Measurements from ENCODE around the gene ARL4D. TPM values are rescaled to one million over a fixed set of nuclear protein-coding genes. Genes with fewer than 3 reads are reported as not detected.

The ARL4D gene
- total and polyA plus RNA-seq, 2 experiments from 2014 or later = 35.3 to 99.9 TPM

GRCh38 chr17:43411369-43411677, 12.5 kb downstream of the ARL4D start:
- Histone ChIP-seq H3K4me3 (no peak overlapping the region), H4K20me1 (ENCODE audit: insufficient read depth, poor library complexity, severe bottlenecking) (no peaks in the 10 kb centered on the region), H3K9me3 (ENCODE audit: low read depth) (no peaks in the 10 kb centered on the region), H3K36me3 (replicated peaks; ENCODE audit: insufficient read depth, low read depth) (no peaks in the 10 kb centered on the region), H3K27me3 (no peaks in the 10 kb centered on the region), H3K79me2 (no peaks in the 10 kb centered on the region), H3K27ac (no peak overlapping the region), H3K4me1 (ENCODE audit: insufficient read depth) (peaks cover 3% of the 10 kb centered on the region), H2AFZ (no peak overlapping the region), H3K9me2 (replicated peaks; ENCODE audit: insufficient read depth) (no peaks in the 10 kb centered on the region), H3K4me2 (no peak overlapping the region)
- TF ChIP-seq CTCF (IDR thresholded peaks at IDR 0.05; ENCODE audit: poor library complexity) = no peak
- TF ChIP-seq EZH2 (IDR thresholded peaks at IDR 0.05; ENCODE audit: borderline replicate concordance) = no peak
- DNase-seq (ENCODE audit: low spot score) = no peak

- no peaks in the 10 kb centered on the region for H3K79me2 ChIP-seq
- H3K9me2 ChIP-seq (replicated peaks; ENCODE audit: insufficient read depth) = no peaks in the 10 kb centered on the region
- 71% methylated on average over 6 of the region's 6 CpGs for WGBS (ENCODE audit: low lambda C conversion rate, missing lambda C conversion rate)
- no peaks in the 10 kb centered on the region for H3K9me3 ChIP-seq (ENCODE audit: low read depth)
- no peaks in the 10 kb centered on the region for H3K36me3 ChIP-seq (replicated peaks; ENCODE audit: insufficient read depth, low read depth)
- no peak overlapping the region for H3K4me3 ChIP-seq
- no peaks in the 10 kb centered on the region for H3K27me3 ChIP-seq
- peaks cover 4% of the 10 kb centered on the region for H3K4me1 ChIP-seq (ENCODE audit: insufficient read depth)
- DNase-seq (ENCODE audit: low spot score) = no peak
- TF ChIP-seq EZH2 (IDR thresholded peaks at IDR 0.05; ENCODE audit: borderline replicate concordance) = no peak
- TF ChIP-seq EZH2phosphoT487 (IDR thresholded peaks at IDR 0.05; ENCODE audit: low read depth, severe bottlenecking, unreplicated experiment) = no peak
- no peak for TF ChIP-seq CTCF (IDR thresholded peaks at IDR 0.05; ENCODE audit: poor library complexity)
- H2AFZ ChIP-seq = no peak overlapping the region
- no peak overlapping the region for H3K4me2 ChIP-seq
- no peaks in the 10 kb centered on the region for H4K20me1 ChIP-seq (ENCODE audit: insufficient read depth, poor library complexity, severe bottlenecking)
- no peak overlapping the region for H3K27ac ChIP-seq
Observed at GRCh38 chr17:43411749-43412148, 13.0 kb downstream of the ARL4D start.

GRCh38 chr17:43412166-43412565, 13.4 kb downstream of the ARL4D start:
- Histone ChIP-seq H3K36me3 (replicated peaks; ENCODE audit: insufficient read depth, low read depth) (no peaks in the 10 kb centered on the region), H3K4me3 (no peak overlapping the region), H3K4me1 (ENCODE audit: insufficient read depth) (peaks cover 8% of the 10 kb centered on the region), H3K79me2 (no peaks in the 10 kb centered on the region), H3K9me3 (ENCODE audit: low read depth) (no peaks in the 10 kb centered on the region), H3K4me2 (no peak overlapping the region), H3K9me2 (replicated peaks; ENCODE audit: insufficient read depth) (no peaks in the 10 kb centered on the region), H4K20me1 (ENCODE audit: insufficient read depth, poor library complexity, severe bottlenecking) (no peaks in the 10 kb centered on the region), H3K27me3 (no peaks in the 10 kb centered on the region), H3K27ac (no peak overlapping the region), H2AFZ (no peak overlapping the region)
- 95% methylated on average over 1 of the region's 1 CpG for WGBS (ENCODE audit: low lambda C conversion rate, missing lambda C conversion rate)
- DNase-seq (ENCODE audit: low spot score) = no peak
- TF ChIP-seq CTCF (IDR thresholded peaks at IDR 0.05; ENCODE audit: poor library complexity) = no peak
- no peak for TF ChIP-seq EZH2phosphoT487 (IDR thresholded peaks at IDR 0.05; ENCODE audit: low read depth, severe bottlenecking, unreplicated experiment)
- TF ChIP-seq EZH2 (IDR thresholded peaks at IDR 0.05; ENCODE audit: borderline replicate concordance) = no peak
